SK-N-SH treated with all-trans-retinoic acid at 6 μM for 48 hours (cell line): Measurements from ENCODE around the gene PEAR1.

Experiments
- ATAC-seq: fragments of 200-7000 bp; cut with Tn5 transposase; 3 replicates; pipeline ENCODE4 v1.9.1; 2020; ENCODE audit warnings: mild to moderate bottlenecking, moderate library complexity
- ARNTL ChIP-seq: fragments of 450-650 bp; formaldehyde crosslinking; IDR thresholded peaks from 2 replicates; pipeline ENCODE4 v1.5.0; 2020; ENCODE audit warnings: low read depth, mild to moderate bottlenecking, moderate library complexity, borderline replicate concordance
- BACH2 ChIP-seq: fragments of 250-450 bp; sonication (Bioruptor Pico); IDR thresholded peaks from 2 replicates; pipeline ENCODE4 v1.9.0; 2021; ENCODE audit warnings: mild to moderate bottlenecking, borderline replicate concordance
- CSDC2 ChIP-seq: fragments of 250-450 bp; sonication (Bioruptor Pico); IDR thresholded peaks from 2 replicates; pipeline ENCODE4 v1.5.0; 2020; ENCODE audit warnings: mild to moderate bottlenecking, moderate library complexity
- ESRRG ChIP-seq: fragments of 250-450 bp; sonication (Bioruptor Pico); IDR thresholded peaks from 2 replicates; pipeline ENCODE4 v1.6.1; 2021; ENCODE audit warnings: mild to moderate bottlenecking
- GLIS3 ChIP-seq: fragments of 250-450 bp; sonication (Bioruptor Pico); IDR thresholded peaks from 2 replicates; pipeline ENCODE4 v1.5.0; 2020; ENCODE audit warnings: mild to moderate bottlenecking, moderate library complexity
- ISL1 ChIP-seq: fragments of 250-450 bp; sonication (Bioruptor Pico); IDR thresholded peaks from 2 replicates; pipeline ENCODE4 v2.1.2; 2022; ENCODE audit warnings: mild to moderate bottlenecking, moderate library complexity
- PPARA ChIP-seq: fragments of 250-450 bp; sonication (Bioruptor Pico); IDR thresholded peaks from 2 replicates; pipeline ENCODE4 v1.5.0; 2020; ENCODE audit warnings: mild to moderate bottlenecking, borderline replicate concordance
- RARB ChIP-seq: fragments of 250-450 bp; sonication (Bioruptor Pico); IDR thresholded peaks from 2 replicates; pipeline ENCODE4 v1.8.0; 2021; ENCODE audit warnings: mild to moderate bottlenecking, moderate library complexity
- SNAI2 ChIP-seq: fragments of 250-450 bp; sonication (Bioruptor Pico); IDR thresholded peaks from 2 replicates; pipeline ENCODE4 v1.5.0; 2020; ENCODE audit warnings: mild to moderate bottlenecking, moderate library complexity
- TCF4 ChIP-seq: fragments of 250-450 bp; sonication (Bioruptor Pico); IDR thresholded peaks from 2 replicates; pipeline ENCODE4 v1.8.0; 2021; ENCODE audit warnings: mild to moderate bottlenecking, moderate library complexity, borderline replicate concordance
- TOX ChIP-seq: fragments of 250-450 bp; sonication (Bioruptor Pico); IDR thresholded peaks from 2 replicates; pipeline ENCODE4 v1.8.0; 2021; ENCODE audit warnings: mild to moderate bottlenecking, moderate library complexity, borderline replicate concordance
- ZFP3 ChIP-seq: fragments of 250-450 bp; sonication (Bioruptor Pico); IDR thresholded peaks from 2 replicates; pipeline ENCODE4 v1.5.0; 2020; ENCODE audit warnings: mild to moderate bottlenecking, moderate library complexity
- ZFP30 ChIP-seq: fragments of 450-650 bp; formaldehyde crosslinking; IDR thresholded peaks from 2 replicates; pipeline ENCODE4 v1.5.0; 2022; ENCODE audit warnings: mild to moderate bottlenecking, moderate library complexity
- ZNF565 ChIP-seq: fragments of 450-650 bp; formaldehyde crosslinking; conservative IDR thresholded peaks from 2 replicates; pipeline ENCODE4 v1.5.0; 2020; ENCODE audit warnings: low read depth, mild to moderate bottlenecking, moderate library complexity
- ZNF70 ChIP-seq: fragments of 450-650 bp; formaldehyde crosslinking; IDR thresholded peaks from 2 replicates; pipeline ENCODE4 v1.5.0; 2020; ENCODE audit warnings: mild to moderate bottlenecking, moderate library complexity
- ZNF8 ChIP-seq: fragments of 450-650 bp; formaldehyde crosslinking; IDR thresholded peaks from 2 replicates; pipeline ENCODE4 v1.5.0; 2020; ENCODE audit warnings: mild to moderate bottlenecking, moderate library complexity
- TF ChIP-seq, protein P1 (sequence below): fragments of 250-450 bp; sonication (Bioruptor Pico); IDR thresholded peaks from 2 replicates; pipeline ENCODE4 v1.8.0; 2021; ENCODE audit warnings: low read depth, mild to moderate bottlenecking, moderate library complexity, borderline replicate concordance
- TF ChIP-seq, protein P2 (sequence below): fragments of 250-450 bp; sonication (Bioruptor Pico); IDR thresholded peaks from 2 replicates; pipeline ENCODE4 v1.8.0; 2020; ENCODE audit warnings: mild to moderate bottlenecking, moderate library complexity, borderline replicate concordance
- TF ChIP-seq, protein P3 (sequence below): fragments of 250-450 bp; sonication (Bioruptor Pico); IDR thresholded peaks from 2 replicates; pipeline ENCODE4 v1.5.1; 2020; ENCODE audit warnings: low read depth, mild to moderate bottlenecking, moderate library complexity
- TF ChIP-seq, protein P4 (sequence below): fragments of 250-450 bp; sonication (Bioruptor Pico); IDR thresholded peaks from 2 replicates; pipeline ENCODE4 v1.5.1; 2021; ENCODE audit warnings: mild to moderate bottlenecking, moderate library complexity
- TF ChIP-seq, protein P5 (sequence below): fragments of 250-450 bp; sonication (Bioruptor Pico); IDR thresholded peaks from 2 replicates; pipeline ENCODE4 v1.5.0; 2020; ENCODE audit warnings: mild to moderate bottlenecking, moderate library complexity

The PEAR1 gene

DNA sequence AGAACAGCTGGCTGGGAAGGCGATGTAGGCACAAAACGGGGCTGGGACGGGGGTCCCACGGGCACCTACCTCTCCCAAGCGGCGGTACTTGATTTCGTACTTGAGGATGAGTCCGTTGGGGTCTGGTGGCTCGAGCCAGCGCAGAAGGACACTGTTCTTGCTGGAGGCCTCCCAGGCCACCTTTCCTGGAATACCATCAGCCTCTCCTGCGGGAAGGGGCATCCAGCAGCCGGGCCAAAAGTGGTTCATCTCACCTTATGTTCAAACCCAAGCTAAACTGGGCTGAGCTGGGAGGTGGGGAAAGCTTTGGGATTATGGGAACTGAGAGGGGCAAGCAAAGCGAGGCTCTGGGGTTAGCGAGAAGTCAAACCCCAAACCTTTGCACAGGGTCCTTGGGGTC lies 48.9 kb upstream of the PEAR1 start (continued):
- TF ChIP-seq, protein P1, sequence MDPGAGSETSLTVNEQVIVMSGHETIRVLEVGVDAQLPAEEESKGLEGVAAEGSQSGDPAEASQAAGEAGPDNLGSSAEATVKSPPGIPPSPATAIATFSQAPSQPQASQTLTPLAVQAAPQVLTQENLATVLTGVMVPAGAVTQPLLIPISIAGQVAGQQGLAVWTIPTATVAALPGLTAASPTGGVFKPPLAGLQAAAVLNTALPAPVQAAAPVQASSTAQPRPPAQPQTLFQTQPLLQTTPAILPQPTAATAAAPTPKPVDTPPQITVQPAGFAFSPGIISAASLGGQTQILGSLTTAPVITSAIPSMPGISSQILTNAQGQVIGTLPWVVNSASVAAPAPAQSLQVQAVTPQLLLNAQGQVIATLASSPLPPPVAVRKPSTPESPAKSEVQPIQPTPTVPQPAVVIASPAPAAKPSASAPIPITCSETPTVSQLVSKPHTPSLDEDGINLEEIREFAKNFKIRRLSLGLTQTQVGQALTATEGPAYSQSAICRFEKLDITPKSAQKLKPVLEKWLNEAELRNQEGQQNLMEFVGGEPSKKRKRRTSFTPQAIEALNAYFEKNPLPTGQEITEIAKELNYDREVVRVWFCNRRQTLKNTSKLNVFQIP (CRISPR knock-in tag), result no peak
- TF ChIP-seq ZNF8 (CRISPR knock-in tag), result no peak
- TF ChIP-seq SNAI2 (CRISPR knock-in tag), result no peak
- no peak for TF ChIP-seq ESRRG (CRISPR knock-in tag)
- no peak for TF ChIP-seq ZFP30 (CRISPR knock-in tag)

DNA sequence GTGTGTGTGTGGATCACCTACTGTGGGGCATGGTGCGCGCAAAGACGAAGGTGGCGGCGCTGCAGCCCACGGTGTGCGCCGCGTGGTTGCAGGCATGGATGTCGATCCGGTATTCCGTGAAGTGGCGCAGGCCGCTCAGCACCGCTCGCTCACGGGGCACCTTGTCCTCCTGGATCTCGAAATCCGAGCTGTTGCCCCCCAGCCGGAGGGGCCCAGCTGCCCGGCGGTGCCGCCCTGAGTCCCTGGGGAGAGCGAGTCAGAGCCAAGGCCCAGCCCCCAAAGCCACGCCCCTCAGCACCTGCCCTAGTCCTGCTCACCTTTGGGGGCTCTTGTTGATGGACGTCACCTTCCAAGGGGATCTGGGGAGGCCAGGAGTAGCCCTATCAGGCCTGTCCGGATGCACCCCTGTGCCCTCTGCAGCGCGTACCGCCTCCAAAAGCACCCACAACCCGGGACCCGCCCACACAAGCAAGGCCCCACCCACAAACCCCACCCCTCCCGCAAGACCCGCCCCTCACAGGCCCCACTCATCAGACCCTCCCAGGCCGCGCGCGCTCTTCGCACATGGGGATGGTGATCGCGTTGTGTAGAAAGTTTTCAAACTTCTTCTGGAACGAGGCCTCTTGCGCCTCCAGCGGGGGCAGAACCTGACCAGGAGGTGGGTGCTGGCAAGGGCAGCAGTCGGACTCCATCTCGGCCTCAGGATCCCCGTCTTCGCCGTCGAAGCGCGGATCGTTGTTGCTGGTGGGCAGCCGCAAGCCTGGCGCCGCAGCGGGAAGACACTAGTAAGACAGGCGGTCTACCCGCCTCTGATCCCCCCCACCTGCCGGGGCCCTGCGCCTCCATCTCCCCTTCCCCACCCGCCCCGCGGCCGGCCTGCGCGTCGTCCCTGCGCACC lies 48.2 kb upstream of the PEAR1 start:
- ATAC-seq, result no peak
- no peak for TF ChIP-seq ISL1 (CRISPR knock-in tag)
- TF ChIP-seq, protein P1 (CRISPR knock-in tag), result no peak
- no peak for TF ChIP-seq ARNTL (CRISPR knock-in tag)
- TF ChIP-seq, protein P2, sequence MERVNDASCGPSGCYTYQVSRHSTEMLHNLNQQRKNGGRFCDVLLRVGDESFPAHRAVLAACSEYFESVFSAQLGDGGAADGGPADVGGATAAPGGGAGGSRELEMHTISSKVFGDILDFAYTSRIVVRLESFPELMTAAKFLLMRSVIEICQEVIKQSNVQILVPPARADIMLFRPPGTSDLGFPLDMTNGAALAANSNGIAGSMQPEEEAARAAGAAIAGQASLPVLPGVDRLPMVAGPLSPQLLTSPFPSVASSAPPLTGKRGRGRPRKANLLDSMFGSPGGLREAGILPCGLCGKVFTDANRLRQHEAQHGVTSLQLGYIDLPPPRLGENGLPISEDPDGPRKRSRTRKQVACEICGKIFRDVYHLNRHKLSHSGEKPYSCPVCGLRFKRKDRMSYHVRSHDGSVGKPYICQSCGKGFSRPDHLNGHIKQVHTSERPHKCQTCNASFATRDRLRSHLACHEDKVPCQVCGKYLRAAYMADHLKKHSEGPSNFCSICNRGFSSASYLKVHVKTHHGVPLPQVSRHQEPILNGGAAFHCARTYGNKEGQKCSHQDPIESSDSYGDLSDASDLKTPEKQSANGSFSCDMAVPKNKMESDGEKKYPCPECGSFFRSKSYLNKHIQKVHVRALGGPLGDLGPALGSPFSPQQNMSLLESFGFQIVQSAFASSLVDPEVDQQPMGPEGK (CRISPR knock-in tag), result no peak
- TF ChIP-seq ZNF70, result no peak
- TF ChIP-seq ZNF8 (CRISPR knock-in tag), result no peak
- no peak for TF ChIP-seq ZFP3
- no peak for TF ChIP-seq TOX (CRISPR knock-in tag)
- no peak for TF ChIP-seq RARB (CRISPR knock-in tag)

DNA sequence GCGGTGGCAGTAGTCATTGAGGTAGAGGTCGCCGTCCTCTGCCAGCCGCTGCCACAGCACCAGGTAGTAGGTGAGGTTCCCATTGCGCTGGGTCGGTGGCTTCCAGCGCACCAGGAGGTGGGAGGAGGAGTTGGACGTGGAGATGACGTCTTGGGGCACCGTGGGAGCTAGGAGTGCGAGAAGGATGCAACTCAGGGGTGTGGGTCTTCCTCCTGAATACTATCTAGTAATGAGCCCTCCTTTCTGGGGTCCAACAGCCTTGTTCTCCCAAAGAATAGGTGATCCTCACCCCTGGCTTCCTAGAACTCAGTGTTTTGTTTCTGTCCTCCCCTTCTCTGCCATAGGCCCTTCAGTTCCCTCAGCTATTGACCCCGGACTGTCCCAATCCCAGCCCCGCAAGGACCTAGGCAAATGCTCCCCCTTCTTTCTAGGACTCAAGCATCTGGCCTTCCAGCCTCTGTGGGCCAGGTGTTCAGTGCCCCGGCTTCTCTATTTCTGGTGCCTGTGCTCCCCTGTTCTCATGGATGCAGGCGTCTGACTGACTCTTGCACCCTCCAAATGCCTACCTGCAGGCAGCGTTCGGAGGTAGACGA lies 47.5 kb upstream of the PEAR1 start:
- no peak for ATAC-seq
- TF ChIP-seq, protein P2 (CRISPR knock-in tag), result no peak
- TF ChIP-seq TOX (CRISPR knock-in tag) (no peak), ZNF565 (CRISPR knock-in tag) (no peak), TCF4 (CRISPR knock-in tag) (no peak), CSDC2 (CRISPR knock-in tag) (no peak), ARNTL (CRISPR knock-in tag) (no peak), BACH2 (CRISPR knock-in tag) (no peak), SNAI2 (CRISPR knock-in tag) (no peak), ISL1 (CRISPR knock-in tag) (no peak), ZNF8 (CRISPR knock-in tag) (no peak), RARB (CRISPR knock-in tag) (no peak), PPARA (CRISPR knock-in tag) (no peak), GLIS3 (CRISPR knock-in tag) (no peak), ESRRG (CRISPR knock-in tag) (no peak)
- TF ChIP-seq, protein P3, sequence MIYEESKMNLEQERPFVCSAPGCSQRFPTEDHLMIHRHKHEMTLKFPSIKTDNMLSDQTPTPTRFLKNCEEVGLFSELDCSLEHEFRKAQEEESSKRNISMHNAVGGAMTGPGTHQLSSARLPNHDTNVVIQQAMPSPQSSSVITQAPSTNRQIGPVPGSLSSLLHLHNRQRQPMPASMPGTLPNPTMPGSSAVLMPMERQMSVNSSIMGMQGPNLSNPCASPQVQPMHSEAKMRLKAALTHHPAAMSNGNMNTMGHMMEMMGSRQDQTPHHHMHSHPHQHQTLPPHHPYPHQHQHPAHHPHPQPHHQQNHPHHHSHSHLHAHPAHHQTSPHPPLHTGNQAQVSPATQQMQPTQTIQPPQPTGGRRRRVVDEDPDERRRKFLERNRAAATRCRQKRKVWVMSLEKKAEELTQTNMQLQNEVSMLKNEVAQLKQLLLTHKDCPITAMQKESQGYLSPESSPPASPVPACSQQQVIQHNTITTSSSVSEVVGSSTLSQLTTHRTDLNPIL (CRISPR knock-in tag), result no peak
- TF ChIP-seq, protein P4, sequence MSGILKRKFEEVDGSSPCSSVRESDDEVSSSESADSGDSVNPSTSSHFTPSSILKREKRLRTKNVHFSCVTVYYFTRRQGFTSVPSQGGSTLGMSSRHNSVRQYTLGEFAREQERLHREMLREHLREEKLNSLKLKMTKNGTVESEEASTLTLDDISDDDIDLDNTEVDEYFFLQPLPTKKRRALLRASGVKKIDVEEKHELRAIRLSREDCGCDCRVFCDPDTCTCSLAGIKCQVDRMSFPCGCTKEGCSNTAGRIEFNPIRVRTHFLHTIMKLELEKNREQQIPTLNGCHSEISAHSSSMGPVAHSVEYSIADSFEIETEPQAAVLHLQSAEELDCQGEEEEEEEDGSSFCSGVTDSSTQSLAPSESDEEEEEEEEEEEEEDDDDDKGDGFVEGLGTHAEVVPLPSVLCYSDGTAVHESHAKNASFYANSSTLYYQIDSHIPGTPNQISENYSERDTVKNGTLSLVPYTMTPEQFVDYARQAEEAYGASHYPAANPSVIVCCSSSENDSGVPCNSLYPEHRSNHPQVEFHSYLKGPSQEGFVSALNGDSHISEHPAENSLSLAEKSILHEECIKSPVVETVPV (CRISPR knock-in tag), result no peak
- TF ChIP-seq, protein P5, sequence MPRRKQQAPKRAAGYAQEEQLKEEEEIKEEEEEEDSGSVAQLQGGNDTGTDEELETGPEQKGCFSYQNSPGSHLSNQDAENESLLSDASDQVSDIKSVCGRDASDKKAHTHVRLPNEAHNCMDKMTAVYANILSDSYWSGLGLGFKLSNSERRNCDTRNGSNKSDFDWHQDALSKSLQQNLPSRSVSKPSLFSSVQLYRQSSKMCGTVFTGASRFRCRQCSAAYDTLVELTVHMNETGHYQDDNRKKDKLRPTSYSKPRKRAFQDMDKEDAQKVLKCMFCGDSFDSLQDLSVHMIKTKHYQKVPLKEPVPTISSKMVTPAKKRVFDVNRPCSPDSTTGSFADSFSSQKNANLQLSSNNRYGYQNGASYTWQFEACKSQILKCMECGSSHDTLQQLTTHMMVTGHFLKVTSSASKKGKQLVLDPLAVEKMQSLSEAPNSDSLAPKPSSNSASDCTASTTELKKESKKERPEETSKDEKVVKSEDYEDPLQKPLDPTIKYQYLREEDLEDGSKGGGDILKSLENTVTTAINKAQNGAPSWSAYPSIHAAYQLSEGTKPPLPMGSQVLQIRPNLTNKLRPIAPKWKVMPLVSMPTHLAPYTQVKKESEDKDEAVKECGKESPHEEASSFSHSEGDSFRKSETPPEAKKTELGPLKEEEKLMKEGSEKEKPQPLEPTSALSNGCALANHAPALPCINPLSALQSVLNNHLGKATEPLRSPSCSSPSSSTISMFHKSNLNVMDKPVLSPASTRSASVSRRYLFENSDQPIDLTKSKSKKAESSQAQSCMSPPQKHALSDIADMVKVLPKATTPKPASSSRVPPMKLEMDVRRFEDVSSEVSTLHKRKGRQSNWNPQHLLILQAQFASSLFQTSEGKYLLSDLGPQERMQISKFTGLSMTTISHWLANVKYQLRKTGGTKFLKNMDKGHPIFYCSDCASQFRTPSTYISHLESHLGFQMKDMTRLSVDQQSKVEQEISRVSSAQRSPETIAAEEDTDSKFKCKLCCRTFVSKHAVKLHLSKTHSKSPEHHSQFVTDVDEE, result no peak
